ENCODE results near the gene MYO1E.

- no peak for TF ChIP-seq POLR2A (IDR thresholded peaks at IDR 0.05)
- no peak for TF ChIP-seq CTCF (IDR thresholded peaks at IDR 0.05)
These were observed 251.7 kb downstream of the MYO1E start for GRCh38 chr15:59120937-59121336.
